ENCODE measurements around the gene PTPRJ.
"Not testable (repeated sequence)": the region's sequence is repeated elsewhere in the genome, so short reads cannot be mapped to it uniquely, and the experiment has no call there.

Gene PTPRJ

DNA sequence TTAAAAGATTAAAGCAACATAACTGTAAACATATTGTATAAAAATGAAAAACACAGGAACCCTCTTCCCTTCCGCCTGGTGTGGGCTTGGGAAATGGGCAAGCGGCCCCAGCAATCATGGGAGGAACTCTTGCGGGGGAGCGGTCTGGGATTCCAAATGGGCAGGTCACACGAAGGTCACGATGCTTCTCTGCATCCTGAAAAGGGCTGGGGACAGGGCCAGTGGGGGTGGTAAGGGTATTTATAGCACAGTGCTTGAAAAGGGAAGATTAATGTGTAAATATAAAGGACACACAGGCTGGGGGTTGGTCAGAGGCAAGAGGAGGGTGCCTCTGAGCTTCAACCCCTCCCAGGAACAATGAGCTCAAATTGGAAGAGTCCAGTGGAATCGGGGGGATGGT is 189.4 kb downstream of the PTPRJ start:
- DNase-seq, result no peak

GRCh38 chr11:48170241-48171233 is 190.2 kb downstream of the PTPRJ start:
- DNase-seq, result peak; percentile 34 to 35

DNA sequence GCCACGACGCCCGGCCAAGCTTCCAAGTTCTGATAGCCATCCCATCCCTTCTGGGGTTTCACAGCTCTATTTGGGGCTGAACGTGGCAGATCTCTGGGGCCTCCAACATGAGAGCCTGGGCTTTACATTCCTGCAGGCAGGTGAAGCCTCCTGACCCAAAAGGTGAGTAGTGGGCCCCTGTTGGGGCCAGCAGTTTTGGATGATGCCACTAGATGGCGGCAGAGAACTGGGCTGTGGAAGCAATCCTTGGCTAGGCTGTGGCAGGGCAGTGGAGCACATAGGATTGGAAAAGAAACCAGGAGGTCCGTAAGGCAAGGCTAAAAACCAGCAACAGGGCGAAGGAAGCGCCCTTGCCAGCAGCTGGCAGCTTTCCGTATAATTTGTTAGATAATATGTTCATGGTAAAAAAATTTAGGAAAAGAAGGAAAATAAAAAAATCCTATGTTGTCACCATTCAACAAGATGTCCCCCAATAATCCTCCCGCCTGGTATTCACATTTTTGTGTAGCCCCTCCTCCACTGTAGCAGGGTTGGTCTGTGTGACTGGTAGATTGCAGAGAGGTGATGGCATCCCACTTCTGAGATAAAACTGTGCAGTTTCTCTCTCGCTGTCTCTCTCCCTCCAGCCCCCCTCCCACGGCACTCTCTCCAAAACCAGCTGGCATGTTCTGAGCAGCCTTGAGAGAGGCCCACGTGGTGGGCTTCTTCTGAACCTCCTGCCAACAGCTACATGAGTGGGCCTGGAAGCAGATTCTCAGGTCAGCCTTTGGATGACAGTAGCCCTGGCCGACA is 192.7 kb downstream of the PTPRJ start:
- DNase-seq, result peak; percentile 56

GRCh38 chr11:48177661-48178060 is 197.3 kb downstream of the PTPRJ start:
- no peak for DNase-seq

DNA sequence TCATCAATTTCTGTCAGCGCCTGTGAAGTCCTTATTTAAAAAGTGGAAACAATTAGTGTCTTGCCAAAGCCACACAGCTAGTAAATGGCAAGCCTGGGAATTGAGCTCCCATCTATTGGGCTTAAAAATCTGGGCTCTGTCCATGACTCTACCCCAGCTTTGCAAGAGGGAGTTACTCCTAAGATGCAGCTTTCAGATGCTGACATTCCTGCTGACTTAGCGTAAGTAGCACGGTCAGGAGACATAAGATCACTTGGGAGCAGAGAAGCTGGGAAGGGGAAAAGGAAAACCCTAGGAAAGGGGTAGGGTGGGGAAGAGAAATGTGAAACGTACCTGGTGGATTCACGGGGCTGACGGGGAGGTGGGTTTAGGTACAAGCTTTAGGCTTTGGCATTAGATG is 200.3 kb downstream of the PTPRJ start:
- DNase-seq, result no peak

- DNase-seq, result no peak
Observed at GRCh38 chr11:48182860-48183526, 202.6 kb downstream of the PTPRJ start.

DNA sequence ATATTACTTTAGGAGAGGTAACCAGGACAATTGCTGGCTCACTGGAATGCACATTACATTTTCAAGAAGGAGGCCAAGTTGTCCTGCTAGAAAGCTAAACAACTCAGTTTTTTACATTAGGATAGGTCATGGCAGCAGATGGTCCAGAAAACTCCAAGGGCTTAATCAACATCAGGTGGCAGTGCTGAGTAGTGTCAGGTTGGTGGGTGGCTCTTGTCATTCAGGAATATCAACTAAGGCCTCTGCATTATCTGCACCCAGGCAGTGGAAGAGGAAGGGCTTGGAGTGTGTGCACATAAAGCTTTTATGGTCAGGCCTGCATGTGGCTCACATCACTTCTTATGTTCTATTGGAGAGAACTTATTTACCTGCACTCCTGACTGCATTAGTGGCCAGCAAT is 204.1 kb downstream of the PTPRJ start:
- DNase-seq, result no peak

DNA sequence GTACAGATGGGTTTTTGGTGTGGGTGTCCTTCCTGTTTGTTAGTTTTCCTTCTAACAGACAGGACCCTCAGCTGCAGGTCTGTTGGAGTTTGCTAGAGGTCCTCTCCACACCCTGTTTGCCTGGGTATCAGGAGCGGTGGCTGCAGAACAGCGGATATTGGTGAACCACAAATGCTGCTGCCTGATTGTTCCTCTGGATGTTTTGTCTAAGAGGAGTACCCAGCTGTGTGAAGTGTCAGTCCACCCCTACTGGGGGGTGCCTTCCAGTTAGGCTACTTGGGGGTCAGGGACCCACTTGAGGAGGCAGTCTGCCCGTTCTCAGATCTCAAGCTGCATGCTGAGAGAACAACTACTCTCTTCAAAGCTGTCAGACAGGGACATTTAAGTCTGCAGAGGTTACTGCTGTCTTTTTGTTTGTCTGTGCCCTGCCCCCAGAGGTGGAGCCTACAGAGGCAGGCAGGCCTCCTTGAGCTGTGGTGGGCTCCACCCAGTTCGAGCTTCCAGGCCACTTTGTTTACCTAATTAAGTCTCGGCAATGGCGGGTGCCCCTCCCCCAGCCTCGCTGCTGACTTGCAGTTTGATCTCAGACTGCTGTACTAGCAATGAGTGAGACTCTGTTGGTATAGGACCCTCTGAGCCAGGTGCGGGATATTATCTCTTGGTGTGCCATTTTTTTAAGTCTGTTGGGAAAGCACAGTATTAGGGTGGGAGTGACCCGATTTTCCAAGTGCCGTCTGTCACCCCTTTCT is 210.7 kb downstream of the PTPRJ start:
- DNase-seq, result not testable (repeated sequence)

GRCh38 chr11:48193876-48194275 is 213.5 kb downstream of the PTPRJ start:
- no peak for DNase-seq

DNA sequence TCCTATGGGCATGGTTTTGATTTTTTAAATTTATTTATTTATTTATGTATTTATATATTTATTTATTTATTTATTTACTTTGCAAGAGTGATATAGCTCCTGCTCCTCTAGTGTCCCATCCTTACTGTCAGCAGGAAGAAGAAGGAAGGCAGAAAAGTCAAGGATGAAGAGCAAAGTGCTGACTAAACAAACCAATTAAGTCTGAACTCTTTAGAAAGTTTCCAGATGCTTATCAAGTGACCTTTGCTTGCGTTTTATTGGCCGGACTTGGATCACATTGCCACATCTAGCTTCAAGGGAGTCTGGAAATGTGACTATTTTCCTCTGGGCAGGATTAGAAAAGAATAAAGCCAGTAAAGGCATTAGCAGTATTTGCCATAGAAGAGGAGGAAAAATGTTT is 227.5 kb downstream of the PTPRJ start:
- DNase-seq, result no peak

GRCh38 chr11:48210052-48210451 is 229.7 kb downstream of the PTPRJ start:
- no peak for DNase-seq

DNA sequence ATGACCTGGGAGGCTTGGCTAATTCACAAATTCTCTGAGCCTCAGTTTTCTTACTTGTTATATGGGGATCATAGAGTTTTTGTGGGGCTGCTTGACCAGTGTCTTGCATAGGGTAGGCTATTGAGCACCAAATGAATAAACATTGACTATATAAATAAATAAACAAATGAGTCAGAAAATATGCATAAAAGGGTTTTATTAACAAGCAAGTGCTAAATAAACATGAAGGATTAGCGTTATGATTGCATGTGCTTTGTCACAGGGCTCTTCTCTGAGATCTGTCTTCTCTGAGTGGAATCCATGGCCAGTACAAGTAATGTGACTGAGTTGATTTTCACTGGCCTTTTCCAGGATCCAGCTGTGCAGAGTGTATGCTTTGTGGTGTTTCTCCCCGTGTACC is 236.2 kb downstream of the PTPRJ start, which contains the start of gene OR4B1:
TSS of gene OR4B1 (plus strand) at position 301 of the 400 bp plus-strand sequence. CDS start at position 301, 0 bp downstream.
- no peak for DNase-seq

Measured in Kasumi-1 (cell line).